SU-DHL-6 (cell line): Measurements from ENCODE around the gene CCDC9B.

ENCODE experiments used
- H2AFZ ChIP-seq: fragments of 200-600 bp; sonication (generic); 2 replicates; pipeline ENCODE4 v1.6.1; 2014; ENCODE audit warnings: low read depth, mild to moderate bottlenecking, moderate library complexity, mixed read lengths, antibody characterized with exemption, low read length; ENCODE audit not compliant: severe bottlenecking
- H3F3A ChIP-seq: fragments of 200-600 bp; shearing (Covaris generic); 2 replicates; pipeline ENCODE4 v1.6.0; 2016; ENCODE audit warnings: antibody characterized with exemption, mild to moderate bottlenecking; ENCODE audit not compliant: insufficient read depth
- H3K27ac ChIP-seq: fragments of 200-600 bp; sonication (generic); 2 replicates; pipeline ENCODE4 v1.5.1; 2016; ENCODE audit warnings: low read depth, mild to moderate bottlenecking, low read length, moderate library complexity, mixed read lengths
- H3K27me3 ChIP-seq: fragments of 200-600 bp; sonication (generic), shearing (Covaris generic); 2 replicates; pipeline ENCODE4 v1.6.0; 2014; ENCODE audit warnings: mild to moderate bottlenecking, low read length
- H3K36me3 ChIP-seq: fragments of 200-600 bp; sonication (generic); 2 replicates; pipeline ENCODE4 v1.6.1; 2014; ENCODE audit warnings: mild to moderate bottlenecking, low read length, mixed read lengths
- H3K4me2 ChIP-seq: fragments of 300-600, 200-600 bp; shearing (Covaris generic), sonication (generic); 2 replicates; pipeline ENCODE4 v1.6.0; 2014; ENCODE audit warnings: low read length, low read depth, mild to moderate bottlenecking; ENCODE audit not compliant: poor library complexity, severe bottlenecking
- H3K4me3 ChIP-seq: fragments of 200-600 bp; sonication (generic); 2 replicates; pipeline ENCODE4 v1.5.1; 2014; ENCODE audit warnings: antibody characterized with exemption, low read length, mild to moderate bottlenecking, mixed read lengths; ENCODE audit not compliant: insufficient read depth, poor library complexity, severe bottlenecking
- H3K79me2 ChIP-seq: fragments of 200-600 bp; sonication (generic); 2 replicates; pipeline ENCODE4 v1.6.1; 2014; ENCODE audit warnings: mild to moderate bottlenecking, low read length, moderate library complexity; ENCODE audit not compliant: insufficient read depth
- H3K9ac ChIP-seq: fragments of 200-600 bp; sonication (generic); 2 replicates; pipeline ENCODE4 v1.7.0; 2014; ENCODE audit warnings: mild to moderate bottlenecking, low read length
- H3K9me2 ChIP-seq: fragments of 200-600 bp; sonication (generic); replicated peaks from 2 replicates; pipeline ENCODE4 v1.6.1; 2014; ENCODE audit warnings: low read length; ENCODE audit not compliant: insufficient read depth
- H3K9me3 ChIP-seq: fragments of 200-600 bp; sonication (generic); 2 replicates; pipeline ENCODE4 v1.6.1; 2014; ENCODE audit warnings: low read length, mixed read lengths; ENCODE audit not compliant: insufficient read depth
- H4K20me1 ChIP-seq: fragments of 200-600 bp; sonication (generic); 2 replicates; pipeline ENCODE4 v1.6.1; 2014; ENCODE audit warnings: low read depth, mild to moderate bottlenecking, antibody characterized with exemption, low read length, moderate library complexity, mixed read lengths
- EZH2phosphoT487 ChIP-seq: fragments of 200-600 bp; sonication (generic), shearing (Covaris generic); conservative IDR thresholded peaks from 2 replicates; pipeline ENCODE4 v1.6.1; 2018; ENCODE audit warnings: mild to moderate bottlenecking, antibody characterized with exemption, low read length, moderate library complexity, mixed read lengths
- TF ChIP-seq, protein P1 (sequence below): fragments of 200-600 bp; sonication (generic); IDR thresholded peaks from one replicate; pipeline ENCODE4 v1.5.1; 2017; ENCODE audit warnings: antibody characterized with exemption, mild to moderate bottlenecking, low read length, moderate library complexity; ENCODE audit not compliant: insufficient read depth, poor library complexity, severe bottlenecking

The CCDC9B gene

GRCh38 chr15:40357246-40357645, 16.5 kb upstream of the CCDC9B start:
- no peaks in the 10 kb centered on the region for H3K9me3 ChIP-seq
- peak overlapping the region; percentile 78 for H3K4me3 ChIP-seq
- no peaks in the 10 kb centered on the region for H4K20me1 ChIP-seq
- no peaks in the 10 kb centered on the region for H3K79me2 ChIP-seq
- H3F3A ChIP-seq = no peaks in the 10 kb centered on the region
- no peak for TF ChIP-seq EZH2phosphoT487
- TF ChIP-seq, protein P1, sequence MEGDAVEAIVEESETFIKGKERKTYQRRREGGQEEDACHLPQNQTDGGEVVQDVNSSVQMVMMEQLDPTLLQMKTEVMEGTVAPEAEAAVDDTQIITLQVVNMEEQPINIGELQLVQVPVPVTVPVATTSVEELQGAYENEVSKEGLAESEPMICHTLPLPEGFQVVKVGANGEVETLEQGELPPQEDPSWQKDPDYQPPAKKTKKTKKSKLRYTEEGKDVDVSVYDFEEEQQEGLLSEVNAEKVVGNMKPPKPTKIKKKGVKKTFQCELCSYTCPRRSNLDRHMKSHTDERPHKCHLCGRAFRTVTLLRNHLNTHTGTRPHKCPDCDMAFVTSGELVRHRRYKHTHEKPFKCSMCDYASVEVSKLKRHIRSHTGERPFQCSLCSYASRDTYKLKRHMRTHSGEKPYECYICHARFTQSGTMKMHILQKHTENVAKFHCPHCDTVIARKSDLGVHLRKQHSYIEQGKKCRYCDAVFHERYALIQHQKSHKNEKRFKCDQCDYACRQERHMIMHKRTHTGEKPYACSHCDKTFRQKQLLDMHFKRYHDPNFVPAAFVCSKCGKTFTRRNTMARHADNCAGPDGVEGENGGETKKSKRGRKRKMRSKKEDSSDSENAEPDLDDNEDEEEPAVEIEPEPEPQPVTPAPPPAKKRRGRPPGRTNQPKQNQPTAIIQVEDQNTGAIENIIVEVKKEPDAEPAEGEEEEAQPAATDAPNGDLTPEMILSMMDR = no peak
- no peaks in the 10 kb centered on the region for H3K36me3 ChIP-seq
- peak overlapping the region; percentile 58 for H3K4me2 ChIP-seq
- H3K9ac ChIP-seq = peak overlapping the region; percentile 49
- H2AFZ ChIP-seq = no peak overlapping the region
- H3K27me3 ChIP-seq = no peaks in the 10 kb centered on the region
- no peaks in the 10 kb centered on the region for H3K9me2 ChIP-seq
- H3K27ac ChIP-seq = no peak overlapping the region

DNA sequence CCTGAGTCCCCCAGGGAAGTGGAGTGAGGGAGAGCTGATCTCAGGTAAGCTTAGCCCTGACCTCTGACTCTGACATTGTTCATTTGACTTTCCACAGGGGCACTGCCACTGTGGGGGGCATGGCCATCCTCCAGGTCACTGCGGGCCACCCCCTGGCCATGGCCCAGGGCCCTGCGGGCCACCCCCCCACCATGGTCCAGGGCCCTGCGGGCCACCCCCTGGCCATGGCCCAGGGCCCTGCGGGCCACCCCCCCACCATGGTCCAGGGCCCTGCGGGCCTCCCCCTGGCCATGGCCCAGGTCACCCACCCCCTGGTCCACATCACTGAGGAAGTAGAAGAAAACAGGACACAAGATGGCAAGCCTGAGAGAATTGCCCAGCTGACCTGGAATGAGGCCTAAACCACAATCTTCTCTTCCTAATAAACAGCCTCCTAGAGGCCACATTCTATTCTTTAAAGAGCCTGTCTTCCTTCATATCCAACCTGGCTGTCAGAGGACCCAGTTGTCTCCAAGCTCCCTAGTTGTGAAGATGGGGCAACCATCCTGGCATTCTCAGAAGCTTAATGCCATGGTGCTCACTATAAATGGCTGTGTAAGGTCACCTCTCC, 15.3 kb upstream of the CCDC9B start:
- TF ChIP-seq EZH2phosphoT487 = no peak
- TF ChIP-seq, protein P1 = no peak
- H3F3A ChIP-seq = no peaks in the 10 kb centered on the region
- H3K4me2 ChIP-seq = no peak overlapping the region
- H3K9me3 ChIP-seq = no peaks in the 10 kb centered on the region
- H3K27ac ChIP-seq = no peak overlapping the region
- H4K20me1 ChIP-seq = no peaks in the 10 kb centered on the region
- no peaks in the 10 kb centered on the region for H3K36me3 ChIP-seq
- H3K27me3 ChIP-seq = no peaks in the 10 kb centered on the region
- no peak overlapping the region for H3K4me3 ChIP-seq
- no peak overlapping the region for H2AFZ ChIP-seq
- no peaks in the 10 kb centered on the region for H3K79me2 ChIP-seq
- no peaks in the 10 kb centered on the region for H3K9me2 ChIP-seq
- no peak overlapping the region for H3K9ac ChIP-seq

DNA sequence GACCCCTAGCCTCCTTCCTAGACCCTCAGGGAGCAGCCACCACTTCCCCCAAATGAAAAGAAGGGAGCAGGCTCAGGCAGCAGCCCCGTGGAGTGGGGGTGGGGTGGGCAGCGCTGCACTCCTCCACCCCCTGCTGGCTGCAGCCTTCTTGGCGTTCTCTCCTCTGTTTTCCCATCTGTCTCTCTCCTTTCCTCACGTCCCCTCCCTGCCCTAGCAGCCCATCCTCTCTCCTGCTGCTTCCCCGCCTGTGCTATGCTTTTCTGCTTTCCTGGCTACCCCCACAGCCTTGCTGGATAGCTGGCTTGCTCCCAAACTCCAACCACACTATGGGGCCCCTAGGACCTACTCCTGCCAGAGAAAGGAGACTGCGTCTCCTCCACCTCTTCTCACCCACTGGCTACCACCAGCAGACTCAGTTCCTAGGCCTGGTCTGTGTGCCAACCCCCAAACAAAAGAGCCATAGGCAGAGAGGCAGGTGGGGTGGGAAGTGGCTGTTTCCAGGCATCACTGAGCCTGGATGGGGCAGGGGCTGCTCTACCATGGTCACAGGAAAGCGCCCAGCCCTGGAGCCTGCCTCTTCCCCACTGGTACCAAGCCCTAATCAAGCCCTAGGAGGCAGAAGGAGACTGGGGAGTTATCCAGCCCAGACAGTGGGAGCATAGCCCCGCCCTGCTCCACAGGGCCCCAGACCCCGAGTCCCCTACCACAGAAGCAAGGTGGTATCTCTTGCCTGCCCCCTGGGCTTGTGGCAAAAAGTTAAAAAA, 13.9 kb upstream of the CCDC9B start:
- no peaks in the 10 kb centered on the region for H4K20me1 ChIP-seq
- H3F3A ChIP-seq = no peaks in the 10 kb centered on the region
- H3K4me3 ChIP-seq = no peak overlapping the region
- no peak overlapping the region for H3K9ac ChIP-seq
- no peak overlapping the region for H3K27ac ChIP-seq
- no peaks in the 10 kb centered on the region for H3K9me3 ChIP-seq
- no peak overlapping the region for H3K4me2 ChIP-seq
- no peaks in the 10 kb centered on the region for H3K79me2 ChIP-seq
- H3K9me2 ChIP-seq = no peaks in the 10 kb centered on the region
- no peak overlapping the region for H2AFZ ChIP-seq
- no peaks in the 10 kb centered on the region for H3K36me3 ChIP-seq
- TF ChIP-seq, protein P1 = no peak
- H3K27me3 ChIP-seq = no peaks in the 10 kb centered on the region
